OCI-LY7 (cell line): ENCODE results near the gene CARNS1. TPM values are rescaled to one million over a fixed set of nuclear protein-coding genes. Genes with fewer than 3 reads are reported as not detected.

Experiments used
- BruUV-seq: library from RNA; stranded (reverse); fragments of 400-500 nt; replicated peaks from 2 replicates; lab custom pipeline; 2021; lab: Mats Ljungman, UMichigan
- CTCF ChIA-PET: fragments of 300-600 bp; sonication (Branson Sonifier 250); formaldehyde crosslinking; loops from one replicate; lab custom pipeline; 2022; ENCODE audit warnings: antibody characterized with exemption; ENCODE audit not compliant: unreplicated experiment; lab: Charles Lee
- POLR2A ChIA-PET: fragments of 300-600 bp; sonication (Branson Sonifier 250); formaldehyde crosslinking; loops from one replicate; lab custom pipeline; 2022; ENCODE audit warnings: antibody characterized with exemption; lab: Charles Lee
- DNase-seq: peaks from one replicate; pipeline ENCODE4 v3.0.0-alpha.2; 2015; ENCODE audit warnings: low spot score
- H2AFZ ChIP-seq: fragments of 200-600 bp; sonication (generic), shearing (Covaris generic); 2 replicates; pipeline ENCODE4 v1.6.1; 2014; ENCODE audit warnings: mild to moderate bottlenecking, antibody characterized with exemption, low read length, moderate library complexity
- H3K27ac ChIP-seq: fragments of 200-600 bp; sonication (generic); 2 replicates; pipeline ENCODE4 v1.5.1; 2014; ENCODE audit warnings: mixed run types, low read depth, mild to moderate bottlenecking, moderate library complexity, low read length, inconsistent platforms; ENCODE audit not compliant: poor library complexity, severe bottlenecking
- H3K36me3 ChIP-seq: fragments of 200-600 bp; sonication (generic); 2 replicates; pipeline ENCODE4 v1.6.1; 2014; ENCODE audit warnings: mild to moderate bottlenecking, antibody characterized with exemption, low read length, moderate library complexity, mixed read lengths; ENCODE audit not compliant: insufficient read depth
- H3K4me1 ChIP-seq: fragments of 200-600 bp; sonication (generic); 2 replicates; pipeline ENCODE4 v1.5.1; 2014; ENCODE audit warnings: mild to moderate bottlenecking, low read length; ENCODE audit not compliant: insufficient read depth, poor library complexity, severe bottlenecking
- H3K4me2 ChIP-seq: fragments of 200-600 bp; sonication (generic); 2 replicates; pipeline ENCODE4 v1.6.1; 2014; ENCODE audit warnings: mild to moderate bottlenecking, low read length
- H3K4me3 ChIP-seq: fragments of 200-600 bp; sonication (generic); 2 replicates; pipeline ENCODE4 v1.5.1; 2014; ENCODE audit warnings: mild to moderate bottlenecking, low read depth, low read length; ENCODE audit not compliant: poor library complexity, severe bottlenecking
- H3K79me2 ChIP-seq: fragments of 200-600 bp; sonication (generic); 2 replicates; pipeline ENCODE4 v1.6.1; 2016; ENCODE audit warnings: low read depth, mild to moderate bottlenecking, low read length, moderate library complexity, mixed read lengths; ENCODE audit not compliant: insufficient read depth
- H3K9me2 ChIP-seq: fragments of 200-600 bp; sonication (generic); 2 replicates; pipeline ENCODE4 v1.6.1; 2016; ENCODE audit warnings: mild to moderate bottlenecking, low read length, mixed read lengths; ENCODE audit not compliant: insufficient read depth
- H3K9me3 ChIP-seq: fragments of 200-600 bp; sonication (generic); 2 replicates; pipeline ENCODE4 v1.6.1; 2014; ENCODE audit warnings: mild to moderate bottlenecking, mixed run types, low read length, mixed read lengths
- H4K20me1 ChIP-seq: fragments of 200-600 bp; sonication (generic); 2 replicates; pipeline ENCODE4 v1.6.1; 2014; ENCODE audit warnings: mild to moderate bottlenecking, antibody characterized with exemption, low read length, moderate library complexity, mixed read lengths; ENCODE audit not compliant: insufficient read depth
- CTCF ChIP-seq: fragments of 200-600 bp; sonication (generic); conservative IDR thresholded peaks from 2 replicates; pipeline ENCODE4 v1.5.1; 2014; ENCODE audit warnings: mild to moderate bottlenecking, antibody characterized with exemption, low read length, moderate library complexity, mixed read lengths
- EZH2phosphoT487 ChIP-seq: fragments of 200-600 bp; sonication (generic); IDR thresholded peaks from 2 replicates; pipeline ENCODE4 v1.6.1; 2018; ENCODE audit warnings: low read depth, borderline replicate concordance, mild to moderate bottlenecking, mixed run types, antibody characterized with exemption, low read length, moderate library complexity, mixed read lengths
- intact Hi-C: fragments of 100-400 bp; cut with micrococcal nuclease; formaldehyde crosslinking; loops from one replicate; pipeline ENCODE4 v1.10.0; 2022; ENCODE audit not compliant: unreplicated experiment
- total RNA-seq, 2 experiments: library from RNA; depleted of rRNA in 1 of 2; stranded (reverse); fragments of >200 nt in 1 of 2; shearing (Covaris generic) in 1 of 2; gene quantifications; 2 replicates each; pipeline ENCODE4 v1.2.3, GENCODE V29; 2014 to 2022

Gene CARNS1
- total RNA-seq, 2 experiments from 2014 or later: 0.06 to 0.21 TPM

GRCh38 chr11:67366546-67366945 is 48.9 kb upstream of the CARNS1 start:
- CTCF ChIA-PET: no interaction called here
- no peaks in the 10 kb centered on the region for H3K36me3 ChIP-seq
- no peak overlapping the region for H2AFZ ChIP-seq
- DNase-seq: no peak
- TF ChIP-seq EZH2phosphoT487 (no peak), CTCF (no peak)
- no peaks in the 10 kb centered on the region for H3K79me2 ChIP-seq
- H3K4me1 ChIP-seq: peaks cover 24% of the 10 kb centered on the region
- H3K9me2 ChIP-seq: no peaks in the 10 kb centered on the region
- POLR2A ChIA-PET: no interaction called here
- no peaks in the 10 kb centered on the region for H3K9me3 ChIP-seq
- H3K27ac ChIP-seq: no peak overlapping the region
- BruUV-seq: no TSS peak
- H3K4me3 ChIP-seq: no peak overlapping the region
- H4K20me1 ChIP-seq: no peaks in the 10 kb centered on the region
- H3K4me2 ChIP-seq: no peak overlapping the region
- intact Hi-C loops: no loop called here

- intact Hi-C loops: no loop called here
- H3K9me2 ChIP-seq: no peaks in the 10 kb centered on the region
- H3K27ac ChIP-seq: no peak overlapping the region
- no peaks in the 10 kb centered on the region for H4K20me1 ChIP-seq
- no peaks in the 10 kb centered on the region for H3K9me3 ChIP-seq
- H2AFZ ChIP-seq: no peak overlapping the region
- CTCF ChIA-PET: no interaction called here
- peaks cover 30% of the 10 kb centered on the region for H3K4me1 ChIP-seq
- no peak for TF ChIP-seq CTCF
- no peak for TF ChIP-seq EZH2phosphoT487
- DNase-seq: no peak
- H3K36me3 ChIP-seq: no peaks in the 10 kb centered on the region
- POLR2A ChIA-PET: no interaction called here
- no peak overlapping the region for H3K4me3 ChIP-seq
- no TSS peak for BruUV-seq
- H3K79me2 ChIP-seq: no peaks in the 10 kb centered on the region
- no peak overlapping the region for H3K4me2 ChIP-seq
Observed at GRCh38 chr11:67366961-67367760, 48.3 kb upstream of the CARNS1 start.

- Histone ChIP-seq H3K9me3 (no peaks in the 10 kb centered on the region), H3K4me2 (no peak overlapping the region), H3K79me2 (no peaks in the 10 kb centered on the region), H3K36me3 (no peaks in the 10 kb centered on the region), H3K4me3 (no peak overlapping the region), H3K9me2 (no peaks in the 10 kb centered on the region), H3K27ac (no peak overlapping the region), H3K4me1 (peaks cover 32% of the 10 kb centered on the region), H2AFZ (no peak overlapping the region), H4K20me1 (no peaks in the 10 kb centered on the region)
- TF ChIP-seq EZH2phosphoT487 (no peak), CTCF (no peak)
- DNase-seq: no peak
- ChIA-PET CTCF (no interaction called here), POLR2A (no interaction called here)
- no TSS peak for BruUV-seq
- intact Hi-C loops: no loop called here
Observed at GRCh38 chr11:67367761-67368227, 47.7 kb upstream of the CARNS1 start.
